ENCODE measurements around the gene MYH15.
"Not testable (repeated sequence)": the region's sequence is repeated elsewhere in the genome, so short reads cannot be mapped to it uniquely, and the experiment has no call there.

MYH15 gene

GRCh38 chr3:108383306-108383705 lies 127.1 kb downstream of the MYH15 start:
- no peak for DNase-seq (ENCODE audit: low spot score)

DNA sequence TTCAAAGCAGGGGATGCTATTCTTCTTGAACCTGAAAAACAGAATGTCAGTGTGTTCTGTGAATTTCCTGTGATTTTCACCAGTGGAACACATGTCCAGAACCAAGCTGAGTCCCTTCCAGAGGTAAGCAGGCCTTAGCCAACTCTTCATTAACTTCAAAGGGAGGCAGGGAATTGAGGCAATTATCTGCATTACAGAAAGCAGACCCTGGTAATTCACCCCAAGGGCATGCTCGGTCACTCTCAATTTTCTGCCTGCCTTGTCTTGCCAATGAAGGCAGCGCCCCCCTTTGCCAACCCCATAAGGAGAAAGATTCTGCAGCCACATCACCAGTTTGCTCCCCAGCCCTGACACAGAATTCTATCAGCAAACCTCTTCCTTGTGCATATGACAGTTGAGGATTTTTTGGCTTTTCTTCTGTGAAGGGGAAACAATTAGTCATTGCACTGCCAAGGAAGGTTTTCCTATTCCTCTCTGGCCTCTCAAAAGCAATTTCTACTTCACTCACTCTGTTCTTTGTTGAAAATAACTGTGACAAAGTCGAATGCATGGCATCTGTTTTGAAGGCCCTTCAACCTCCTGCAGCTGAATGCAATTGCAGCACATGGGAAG lies 128.8 kb downstream of the MYH15 start:
- DNase-seq (ENCODE audit: low spot score): no peak

DNA sequence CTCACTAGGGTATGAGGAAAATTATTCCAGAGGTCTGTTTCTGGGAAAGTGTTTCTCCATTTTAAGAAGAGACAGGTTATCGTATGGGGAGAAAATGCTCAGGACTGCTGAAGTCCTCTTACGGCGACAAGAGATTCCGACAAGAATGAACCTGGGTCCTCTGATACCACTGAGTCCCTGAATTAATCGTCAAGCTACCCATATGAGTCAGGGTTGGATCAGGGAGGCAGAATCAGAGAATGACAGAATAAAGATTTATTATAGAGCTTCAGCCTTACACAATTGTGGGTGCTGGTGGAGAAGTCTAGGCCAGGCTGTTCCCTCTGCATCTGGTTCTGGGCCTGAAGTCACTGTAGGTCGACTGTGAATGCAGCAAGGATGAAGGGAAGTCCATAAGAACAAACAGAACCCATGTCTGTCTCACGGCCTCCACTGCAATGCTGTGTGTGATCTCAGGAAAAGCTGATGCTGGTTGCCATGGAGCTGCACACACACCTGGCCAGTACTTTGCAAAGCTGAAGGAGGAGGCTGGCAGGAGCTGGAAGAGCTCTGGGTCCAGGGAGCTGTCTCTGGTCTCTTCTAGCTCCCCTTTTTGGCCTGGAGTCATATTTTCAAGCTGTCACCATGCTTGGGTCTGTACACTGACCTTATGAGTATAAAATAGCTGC lies 130.1 kb downstream of the MYH15 start:
- DNase-seq (ENCODE audit: low spot score): no peak

- DNase-seq (ENCODE audit: low spot score): not testable (repeated sequence)
Measured at GRCh38 chr3:108378952-108379342, 131.4 kb downstream of the MYH15 start.

- DNase-seq (ENCODE audit: low spot score): no peak
Measured at GRCh38 chr3:108378153-108378951, 132.0 kb downstream of the MYH15 start.

DNA sequence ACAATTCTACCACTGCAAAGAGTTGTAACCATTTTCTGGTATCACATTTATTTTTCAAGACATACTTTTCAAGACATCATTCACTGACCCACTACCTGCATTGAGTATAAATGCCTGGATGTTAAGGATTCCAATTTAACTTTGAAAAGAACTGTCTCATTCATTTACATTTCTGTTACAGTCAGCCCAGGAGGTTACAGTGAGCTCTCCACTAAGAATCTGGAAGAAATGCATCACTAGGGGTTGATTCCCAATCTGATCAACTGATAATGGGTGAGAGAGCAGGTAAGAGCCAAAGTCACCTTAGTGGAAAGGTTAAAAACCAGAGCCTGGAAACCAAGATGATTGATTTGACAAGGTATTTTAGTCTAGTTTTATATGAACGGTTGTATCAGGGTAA lies 133.0 kb downstream of the MYH15 start:
- no peak for DNase-seq (ENCODE audit: low spot score)

GRCh38 chr3:108376026-108376425 lies 134.4 kb downstream of the MYH15 start:
- DNase-seq (ENCODE audit: low spot score): no peak

GRCh38 chr3:108359011-108359410 lies 151.4 kb downstream of the MYH15 start:
- no peak for DNase-seq (ENCODE audit: low spot score)

GRCh38 chr3:108357042-108357441 lies 153.4 kb downstream of the MYH15 start:
- DNase-seq (ENCODE audit: low spot score): no peak

DNA sequence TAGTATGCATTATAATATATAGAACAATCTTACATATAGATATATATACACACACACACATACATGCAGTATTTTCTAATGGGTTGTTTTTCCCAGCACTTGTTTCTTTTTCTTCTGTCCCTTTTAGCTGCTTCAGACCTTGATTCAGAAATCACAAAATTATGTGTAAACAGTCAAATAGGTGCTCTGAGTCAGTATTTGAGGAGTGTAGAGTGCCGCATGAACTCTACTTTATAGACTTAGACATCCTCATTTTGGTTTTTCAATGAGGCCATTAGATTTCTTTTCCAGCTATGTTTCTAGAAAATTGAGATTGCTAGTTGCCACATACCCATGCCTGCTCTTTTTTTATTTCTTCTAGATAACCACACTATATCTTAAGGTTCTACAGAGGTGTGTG lies 155.8 kb downstream of the MYH15 start:
- no peak for DNase-seq (ENCODE audit: low spot score)

DNA sequence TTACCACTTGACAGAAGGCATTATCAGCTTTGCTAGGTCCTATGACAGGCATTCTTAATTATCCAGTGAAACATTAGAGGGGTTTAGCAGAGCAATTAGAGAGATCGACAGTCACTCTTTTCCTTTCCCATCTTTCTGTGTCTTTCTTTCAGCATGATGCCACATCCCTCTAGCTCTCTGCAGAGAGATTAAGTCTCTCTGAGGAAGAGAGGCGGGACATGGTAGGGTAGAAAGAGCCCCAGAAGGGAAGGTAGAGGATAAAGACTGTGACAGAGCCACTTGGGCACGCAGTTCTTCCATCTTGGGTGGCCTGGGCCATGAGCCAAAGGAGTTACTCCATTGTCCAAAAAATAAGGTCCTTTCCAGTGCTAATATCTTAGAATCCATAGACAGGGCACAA lies 158.2 kb downstream of the MYH15 start:
- no peak for DNase-seq (ENCODE audit: low spot score)

DNA sequence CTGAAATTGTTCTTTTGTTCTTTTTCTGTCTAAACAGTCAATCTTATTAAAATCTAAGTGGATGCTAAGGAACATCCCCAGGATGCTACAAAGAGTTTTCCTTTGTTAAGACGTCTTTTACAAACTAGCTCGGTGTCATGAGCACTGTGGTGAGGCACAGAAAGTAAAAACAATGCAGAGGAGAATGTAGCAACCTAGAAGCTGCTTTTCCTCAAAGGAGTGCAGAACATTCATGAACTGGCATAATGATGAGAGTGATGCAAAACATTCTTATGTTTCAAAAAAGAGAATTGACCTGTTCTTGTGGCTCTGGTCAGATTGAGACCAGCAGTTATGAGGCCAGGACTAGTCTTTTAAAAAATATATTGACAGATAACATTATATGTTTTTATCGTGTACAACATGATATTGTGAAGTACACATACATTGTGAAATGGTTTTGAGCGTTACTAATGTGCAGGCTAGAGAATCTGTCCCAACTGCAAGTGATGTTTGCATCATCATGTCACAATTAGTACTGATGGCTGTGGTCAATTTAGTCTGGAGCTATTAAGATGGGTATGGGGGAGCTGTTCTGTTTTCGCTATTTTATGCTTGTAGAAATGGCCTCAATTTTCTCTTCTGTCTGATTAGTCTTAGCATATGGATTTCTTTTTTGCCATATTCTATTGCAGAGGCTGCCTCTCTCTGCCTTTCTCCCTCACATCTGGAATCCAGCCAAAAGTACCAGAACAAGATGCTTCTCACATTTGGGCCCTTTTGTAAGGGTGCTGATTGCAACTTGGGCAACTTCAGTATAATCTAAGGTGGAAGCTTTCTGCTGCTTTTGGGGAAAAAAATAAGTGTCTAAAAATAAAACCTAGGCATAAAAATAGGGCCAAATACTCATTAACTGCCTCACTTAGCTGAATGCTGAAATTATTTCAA lies 163.8 kb downstream of the MYH15 start:
- DNase-seq (ENCODE audit: low spot score): no peak

DNA sequence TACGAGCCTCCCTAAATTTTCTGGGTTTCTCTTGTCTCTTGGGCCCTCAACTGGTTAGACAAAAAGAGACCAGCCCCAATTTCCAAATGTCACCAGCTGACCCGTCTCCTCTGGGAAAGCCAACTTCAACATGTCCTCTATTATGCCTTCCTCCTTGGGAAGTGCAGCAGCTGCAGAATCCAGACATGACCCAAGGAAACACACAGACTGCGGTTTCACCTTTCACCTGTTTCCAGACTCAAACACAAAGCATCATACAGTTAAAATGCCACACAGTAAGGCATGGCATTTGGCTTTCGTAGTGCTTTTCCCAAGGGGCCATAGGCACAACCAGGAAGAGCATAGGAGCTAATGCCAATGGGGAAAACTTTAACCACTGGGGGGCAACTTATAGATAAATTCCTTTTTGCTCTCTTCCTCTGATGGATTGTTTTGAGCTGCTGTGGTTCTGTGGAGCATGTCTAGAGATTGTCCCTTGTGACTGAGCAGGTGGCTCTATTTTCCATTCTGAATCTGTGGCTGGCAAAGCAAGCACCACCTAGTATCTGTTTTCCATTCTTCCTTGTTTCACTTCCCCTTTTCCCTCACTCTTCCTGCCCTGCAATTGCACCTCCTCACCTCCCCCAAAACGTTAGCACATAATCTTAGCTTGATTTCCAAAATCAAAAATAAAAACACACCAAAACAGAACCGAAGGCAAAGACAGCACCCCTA lies 164.7 kb downstream of the MYH15 start:
- no peak for DNase-seq (ENCODE audit: low spot score)

DNA sequence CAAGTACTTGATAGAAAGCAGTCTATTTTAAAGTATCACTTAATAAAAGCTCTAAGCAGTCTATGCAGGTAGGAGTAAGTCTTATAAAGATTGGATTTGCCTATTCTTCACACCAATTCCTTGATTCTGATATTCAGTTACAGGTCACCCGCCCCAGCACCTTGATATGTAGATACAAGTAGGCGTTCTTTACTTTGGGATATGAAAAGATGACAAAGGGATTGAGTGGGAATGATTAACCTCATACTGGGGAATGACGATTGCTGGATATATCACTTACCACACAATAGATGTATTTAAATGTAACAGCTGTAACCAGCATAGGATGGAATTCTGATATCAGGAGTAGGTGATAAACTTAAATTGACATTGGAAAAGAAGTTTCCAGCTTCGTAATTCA lies 166.9 kb downstream of the MYH15 start:
- no peak for DNase-seq (ENCODE audit: low spot score)

- DNase-seq (ENCODE audit: low spot score): no peak
Measured at GRCh38 chr3:108342837-108343486, 167.4 kb downstream of the MYH15 start.

GRCh38 chr3:108341911-108342310 lies 168.5 kb downstream of the MYH15 start:
- DNase-seq (ENCODE audit: low spot score): no peak

GRCh38 chr3:108338901-108339545 lies 171.4 kb downstream of the MYH15 start:
- DNase-seq (ENCODE audit: low spot score): no peak

- no peak for DNase-seq (ENCODE audit: low spot score)
Measured at GRCh38 chr3:108334701-108335100, 175.7 kb downstream of the MYH15 start.

DNA sequence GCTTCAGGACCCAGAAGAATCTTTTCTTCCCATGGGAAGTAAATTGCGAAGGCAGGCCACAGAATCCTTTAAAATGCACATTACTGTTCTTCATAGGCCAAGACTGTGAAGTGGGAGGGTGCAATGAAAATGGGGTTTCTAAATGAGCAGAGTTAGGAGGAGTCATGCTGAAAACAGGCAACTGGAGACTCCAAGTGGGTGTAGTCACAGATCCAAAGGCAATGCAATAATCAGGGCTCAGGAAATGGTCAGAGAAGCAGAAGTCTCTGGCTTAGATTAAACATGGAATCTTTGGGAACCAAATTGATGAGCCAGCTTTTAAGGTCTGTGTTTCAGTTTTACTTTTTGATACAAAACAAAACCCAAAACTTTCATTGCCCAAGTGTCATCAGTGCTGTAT lies 176.4 kb downstream of the MYH15 start:
- no peak for DNase-seq (ENCODE audit: low spot score)

GRCh38 chr3:108331792-108332191 lies 178.6 kb downstream of the MYH15 start:
- no peak for DNase-seq (ENCODE audit: low spot score)

Measured in hematopoietic multipotent progenitor cell treated with erythropoietin and hydrocortisone succinate and interleukin-3 and kit ligand, for 17 days (in vitro differentiated cells).